Mammary epithelial cell (primary cell): ENCODE results near the gene CYP2F1.

Source experiments
- CTCF ChIP-seq, 2 donors: IDR thresholded peaks in 1 of 2; conservative IDR thresholded peaks in 1 of 2; 2 replicates each; pipeline ENCODE4 v1.5.1; 2011 to 2012; ENCODE audit warnings: inconsistent platforms in 2 of 2, low read length in 2 of 2, mild to moderate bottlenecking in 2 of 2, control low read depth in 1 of 2, low read depth in 1 of 2; ENCODE audit not compliant: insufficient read depth in 1 of 2; ENCODE audit errors: extremely low read depth in 1 of 2
- EZH2 ChIP-seq: IDR thresholded peaks from 2 replicates; pipeline ENCODE4 v1.6.1; 2012; ENCODE audit warnings: low read length, inconsistent platforms, borderline replicate concordance

- TF ChIP-seq CTCF (conservative IDR thresholded peaks at IDR 0.05 in 1 of 2, IDR thresholded peaks at IDR 0.05 in 1 of 2; ENCODE audit: extremely low read depth in 1 of 2, insufficient read depth in 1 of 2, low read depth in 1 of 2, low read length in 2 of 2) = no peak
- no peak for TF ChIP-seq EZH2
These were observed 9.6 kb downstream of the CYP2F1 start for GRCh38 chr19:41123716-41124294.
